Neural progenitor cell (in vitro differentiated cells): ENCODE measurements around the gene GOT1. TPM values are rescaled to one million over a fixed set of nuclear protein-coding genes. Genes with fewer than 3 reads are reported as not detected.

Experiments
- DNase-seq: peaks from one replicate; pipeline ENCODE4 v3.0.0-alpha.2; 2016; ENCODE audit warnings: low spot score
- H2AFZ ChIP-seq: fragments of 200-600 bp; sonication (generic); replicated peaks from 2 replicates; pipeline ENCODE4 v1.6.1; 2016; ENCODE audit warnings: antibody characterized with exemption
- H3F3A ChIP-seq: fragments of 200-600 bp; sonication (generic); 2 replicates; pipeline ENCODE4 v1.6.1; 2016; ENCODE audit warnings: antibody characterized with exemption, low read depth
- H3K27ac ChIP-seq: fragments of 200-600 bp; sonication (generic); 2 replicates; pipeline ENCODE4 v1.5.1; 2016; ENCODE audit warnings: mild to moderate bottlenecking
- H3K27me3 ChIP-seq: fragments of 200-600 bp; sonication (generic); 2 replicates; pipeline ENCODE4 v1.6.1; 2016; ENCODE audit warnings: mild to moderate bottlenecking, moderate library complexity
- H3K36me3 ChIP-seq: fragments of 200-600 bp; sonication (generic); 2 replicates; pipeline ENCODE4 v1.5.1; 2016
- H3K4me1 ChIP-seq: fragments of 200-600 bp; sonication (generic); 2 replicates; pipeline ENCODE4 v1.6.1; 2016; ENCODE audit warnings: mixed run types
- H3K4me2 ChIP-seq: fragments of 200-600 bp; sonication (generic); 2 replicates; pipeline ENCODE4 v1.6.1; 2016
- H3K4me3 ChIP-seq: fragments of 200-600 bp; sonication (generic); 2 replicates; pipeline ENCODE4 v1.5.1; 2016
- H3K79me2 ChIP-seq: fragments of 200-600 bp; sonication (generic); 2 replicates; pipeline ENCODE4 v1.6.1; 2016; ENCODE audit warnings: low read depth
- H3K9ac ChIP-seq: fragments of 200-600 bp; sonication (generic); 2 replicates; pipeline ENCODE4 v1.6.1; 2016
- H3K9me3 ChIP-seq: fragments of 200-600 bp; sonication (generic); 2 replicates; pipeline ENCODE4 v1.5.1; 2016; ENCODE audit warnings: low read depth
- H4K20me1 ChIP-seq: fragments of 200-600 bp; sonication (generic); 2 replicates; pipeline ENCODE4 v1.6.1; 2016; ENCODE audit warnings: low read depth
- H3K27ac Mint-ChIP-seq: 3 replicates; pipeline ENCODE4 v1.8.0; 2021; ENCODE audit warnings: mixed read lengths
- H3K27me3 Mint-ChIP-seq: 2 replicates; pipeline ENCODE4 v1.8.0; 2022; ENCODE audit warnings: low read depth, mild to moderate bottlenecking, inconsistent platforms, moderate library complexity, mixed read lengths; ENCODE audit not compliant: insufficient read depth
- H3K36me3 Mint-ChIP-seq: 3 replicates; pipeline ENCODE4 v1.8.0; 2021; ENCODE audit warnings: mixed read lengths
- H3K4me1 Mint-ChIP-seq: 3 replicates; pipeline ENCODE4 v1.8.0; 2021; ENCODE audit warnings: mixed read lengths
- H3K4me3 Mint-ChIP-seq: 3 replicates; pipeline ENCODE4 v1.8.0; 2021; ENCODE audit warnings: mild to moderate bottlenecking, moderate library complexity, mixed read lengths
- H3K9me3 Mint-ChIP-seq: 3 replicates; pipeline ENCODE4 v1.8.0; 2020; ENCODE audit warnings: mixed read lengths
- EZH2 ChIP-seq: fragments of 200-600 bp; sonication (generic); IDR thresholded peaks from 2 replicates; pipeline ENCODE4 v1.6.1; 2017; ENCODE audit warnings: antibody characterized with exemption, mild to moderate bottlenecking, moderate library complexity
- EZH2phosphoT487 ChIP-seq: fragments of 200-600 bp; sonication (generic); IDR thresholded peaks from 2 replicates; pipeline ENCODE4 v1.6.1; 2017; ENCODE audit warnings: antibody characterized with exemption
- total RNA-seq: library from RNA; depleted of rRNA; stranded (reverse); fragments of >200 nt; gene quantifications from 2 replicates; pipeline ENCODE4 v1.2.3, GENCODE V29; 2015; ENCODE audit warnings: low replicate concordance
- TF ChIP-seq, protein P1 (sequence below): fragments of 200-600 bp; sonication (generic); IDR thresholded peaks from 2 replicates; pipeline ENCODE4 v1.5.1; 2017; ENCODE audit warnings: antibody characterized with exemption, mild to moderate bottlenecking

The GOT1 gene
- total RNA-seq, 1 donor from 2014 or later = 36.1 TPM

- H3K4me1 Mint-ChIP-seq = peaks cover 2% of the 10 kb centered on the region
- no peaks in the 10 kb centered on the region for H3K79me2 ChIP-seq
- no peak overlapping the region for H3K4me3 Mint-ChIP-seq
- H3K27ac ChIP-seq = no peak overlapping the region
- no peaks in the 10 kb centered on the region for H3K36me3 ChIP-seq
- peaks cover 12% of the 10 kb centered on the region for H3K4me1 ChIP-seq
- no peaks in the 10 kb centered on the region for H3K36me3 Mint-ChIP-seq
- DNase-seq = no peak
- peaks cover 13% of the 10 kb centered on the region for H3F3A ChIP-seq
- peaks cover 3% of the 10 kb centered on the region for H3K27me3 Mint-ChIP-seq
- no peak overlapping the region for H3K4me3 ChIP-seq
- no peaks in the 10 kb centered on the region for H3K9me3 ChIP-seq
- no peak overlapping the region for H2AFZ ChIP-seq
- no peaks in the 10 kb centered on the region for H3K9me3 Mint-ChIP-seq
- no peak overlapping the region for H3K27ac Mint-ChIP-seq
- H3K27me3 ChIP-seq = no peaks in the 10 kb centered on the region
- H4K20me1 ChIP-seq = no peaks in the 10 kb centered on the region
- TF ChIP-seq EZH2phosphoT487 (no peak), EZH2 (no peak)
- TF ChIP-seq, protein P1, sequence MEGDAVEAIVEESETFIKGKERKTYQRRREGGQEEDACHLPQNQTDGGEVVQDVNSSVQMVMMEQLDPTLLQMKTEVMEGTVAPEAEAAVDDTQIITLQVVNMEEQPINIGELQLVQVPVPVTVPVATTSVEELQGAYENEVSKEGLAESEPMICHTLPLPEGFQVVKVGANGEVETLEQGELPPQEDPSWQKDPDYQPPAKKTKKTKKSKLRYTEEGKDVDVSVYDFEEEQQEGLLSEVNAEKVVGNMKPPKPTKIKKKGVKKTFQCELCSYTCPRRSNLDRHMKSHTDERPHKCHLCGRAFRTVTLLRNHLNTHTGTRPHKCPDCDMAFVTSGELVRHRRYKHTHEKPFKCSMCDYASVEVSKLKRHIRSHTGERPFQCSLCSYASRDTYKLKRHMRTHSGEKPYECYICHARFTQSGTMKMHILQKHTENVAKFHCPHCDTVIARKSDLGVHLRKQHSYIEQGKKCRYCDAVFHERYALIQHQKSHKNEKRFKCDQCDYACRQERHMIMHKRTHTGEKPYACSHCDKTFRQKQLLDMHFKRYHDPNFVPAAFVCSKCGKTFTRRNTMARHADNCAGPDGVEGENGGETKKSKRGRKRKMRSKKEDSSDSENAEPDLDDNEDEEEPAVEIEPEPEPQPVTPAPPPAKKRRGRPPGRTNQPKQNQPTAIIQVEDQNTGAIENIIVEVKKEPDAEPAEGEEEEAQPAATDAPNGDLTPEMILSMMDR = no peak
- no peak overlapping the region for H3K4me2 ChIP-seq
- no peak overlapping the region for H3K9ac ChIP-seq
Measured at GRCh38 chr10:99360934-99361333, 69.5 kb downstream of the GOT1 start.

- H3K4me2 ChIP-seq = no peak overlapping the region
- peak overlapping the region; percentile 73 for H2AFZ ChIP-seq
- peak; percentile 50 for DNase-seq
Measured at GRCh38 chr10:99358101-99358500, 72.3 kb downstream of the GOT1 start.

GRCh38 chr10:99357691-99358090 lies 72.7 kb downstream of the GOT1 start:
- Mint-ChIP-seq H3K4me1 (peaks cover 2% of the 10 kb centered on the region), H3K27ac (no peak overlapping the region), H3K27me3 (peaks cover 3% of the 10 kb centered on the region), H3K9me3 (no peaks in the 10 kb centered on the region), H3K4me3 (no peak overlapping the region), H3K36me3 (no peaks in the 10 kb centered on the region)
- Histone ChIP-seq H3K36me3 (no peaks in the 10 kb centered on the region), H3K4me1 (peaks cover 12% of the 10 kb centered on the region), H3K9me3 (no peaks in the 10 kb centered on the region), H3K27ac (no peak overlapping the region), H4K20me1 (no peaks in the 10 kb centered on the region), H3F3A (peaks cover 13% of the 10 kb centered on the region), H3K4me3 (no peak overlapping the region), H3K79me2 (no peaks in the 10 kb centered on the region), H3K27me3 (no peaks in the 10 kb centered on the region), H2AFZ (no peak overlapping the region), H3K9ac (no peak overlapping the region), H3K4me2 (no peak overlapping the region)
- no peak for DNase-seq
- no peak for TF ChIP-seq EZH2
- no peak for TF ChIP-seq EZH2phosphoT487
- TF ChIP-seq, protein P1 = no peak

More at GRCh38 chr10:99358101-99358500, 72.3 kb downstream of the GOT1 start:
- H3K27me3 Mint-ChIP-seq = peaks cover 3% of the 10 kb centered on the region
- no peaks in the 10 kb centered on the region for H3K9me3 Mint-ChIP-seq
- H3K4me1 Mint-ChIP-seq = peaks cover 2% of the 10 kb centered on the region
- H3K27ac Mint-ChIP-seq = no peak overlapping the region
- no peak overlapping the region for H3K4me3 Mint-ChIP-seq
- Histone ChIP-seq H3F3A (peaks cover 13% of the 10 kb centered on the region), H3K4me1 (peaks cover 12% of the 10 kb centered on the region), H3K27ac (no peak overlapping the region), H3K9me3 (no peaks in the 10 kb centered on the region), H3K36me3 (no peaks in the 10 kb centered on the region), H3K79me2 (no peaks in the 10 kb centered on the region), H4K20me1 (no peaks in the 10 kb centered on the region), H3K27me3 (no peaks in the 10 kb centered on the region), H3K4me3 (no peak overlapping the region), H3K9ac (no peak overlapping the region)
- TF ChIP-seq, protein P1 = no peak
- TF ChIP-seq EZH2phosphoT487 (no peak), EZH2 (no peak)
- H3K36me3 Mint-ChIP-seq = no peaks in the 10 kb centered on the region
